NCI-H2196 (cell line): ENCODE results near the gene FRAS1.

Source experiments
- DNase-seq: peaks from one replicate; lab custom pipeline; 2025; ENCODE audit not compliant: unreplicated experiment; lab: John Stamatoyannopoulos, UW

Gene FRAS1

GRCh38 chr4:78568640-78569305 lies 511.6 kb downstream of the FRAS1 start:
- DNase-seq: no peak

- no peak for DNase-seq
Observed at GRCh38 chr4:78569306-78569821, 512.2 kb downstream of the FRAS1 start.

- no peak for DNase-seq
Observed at GRCh38 chr4:78570117-78570516, 513.0 kb downstream of the FRAS1 start.

GRCh38 chr4:78571804-78572203 lies 514.7 kb downstream of the FRAS1 start:
- DNase-seq: no peak

GRCh38 chr4:78578674-78579425 lies 521.7 kb downstream of the FRAS1 start:
- DNase-seq: no peak

GRCh38 chr4:78581618-78582017 lies 524.5 kb downstream of the FRAS1 start:
- DNase-seq: no peak

- no peak for DNase-seq
Observed at GRCh38 chr4:78584863-78585547, 527.9 kb downstream of the FRAS1 start.

GRCh38 chr4:78585633-78586032 lies 528.5 kb downstream of the FRAS1 start:
- DNase-seq: no peak

- no peak for DNase-seq
Observed at GRCh38 chr4:78588894-78589545, 531.9 kb downstream of the FRAS1 start.

- no peak for DNase-seq
Observed at GRCh38 chr4:78591404-78591803, 534.3 kb downstream of the FRAS1 start.

- DNase-seq: no peak
Observed at GRCh38 chr4:78592088-78592783, 535.1 kb downstream of the FRAS1 start.
